C4-2B (cell line): ENCODE measurements around the gene PHOSPHO2.

ENCODE experiments used
- ZFX ChIP-seq: fragments of 450-650 bp; IDR thresholded peaks from 2 replicates; pipeline ENCODE4 v1.6.1; 2017
- TF ChIP-seq, protein P1 (sequence below): fragments of 450-650 bp; conservative IDR thresholded peaks from 2 replicates; pipeline ENCODE4 v1.5.1; 2017; ENCODE audit warnings: mild to moderate bottlenecking

DNA sequence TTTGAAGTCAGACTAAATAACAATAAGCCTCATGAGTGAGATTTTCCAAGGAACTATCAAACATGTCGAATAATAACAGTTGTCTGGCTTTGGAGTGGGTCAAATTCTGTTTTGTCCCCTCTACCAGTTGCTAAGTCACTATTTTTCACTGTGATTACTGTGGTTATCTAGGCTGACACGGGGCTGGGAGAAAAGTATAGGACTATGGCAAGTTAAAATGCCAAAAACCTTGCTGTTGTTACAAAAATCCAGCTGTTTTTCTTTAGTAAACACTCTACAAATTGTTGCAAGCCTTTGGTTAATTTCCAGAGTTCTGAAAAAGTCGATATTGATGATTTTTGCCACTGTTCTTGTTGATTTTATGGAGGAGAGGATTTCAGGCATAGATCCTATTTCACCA lies 1.6 kb upstream of the PHOSPHO2 start:
- TF ChIP-seq, protein P1, sequence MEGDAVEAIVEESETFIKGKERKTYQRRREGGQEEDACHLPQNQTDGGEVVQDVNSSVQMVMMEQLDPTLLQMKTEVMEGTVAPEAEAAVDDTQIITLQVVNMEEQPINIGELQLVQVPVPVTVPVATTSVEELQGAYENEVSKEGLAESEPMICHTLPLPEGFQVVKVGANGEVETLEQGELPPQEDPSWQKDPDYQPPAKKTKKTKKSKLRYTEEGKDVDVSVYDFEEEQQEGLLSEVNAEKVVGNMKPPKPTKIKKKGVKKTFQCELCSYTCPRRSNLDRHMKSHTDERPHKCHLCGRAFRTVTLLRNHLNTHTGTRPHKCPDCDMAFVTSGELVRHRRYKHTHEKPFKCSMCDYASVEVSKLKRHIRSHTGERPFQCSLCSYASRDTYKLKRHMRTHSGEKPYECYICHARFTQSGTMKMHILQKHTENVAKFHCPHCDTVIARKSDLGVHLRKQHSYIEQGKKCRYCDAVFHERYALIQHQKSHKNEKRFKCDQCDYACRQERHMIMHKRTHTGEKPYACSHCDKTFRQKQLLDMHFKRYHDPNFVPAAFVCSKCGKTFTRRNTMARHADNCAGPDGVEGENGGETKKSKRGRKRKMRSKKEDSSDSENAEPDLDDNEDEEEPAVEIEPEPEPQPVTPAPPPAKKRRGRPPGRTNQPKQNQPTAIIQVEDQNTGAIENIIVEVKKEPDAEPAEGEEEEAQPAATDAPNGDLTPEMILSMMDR, result no peak
- TF ChIP-seq ZFX, result no peak
